ENCODE results near the gene PSMB11.

Gene PSMB11

DNA sequence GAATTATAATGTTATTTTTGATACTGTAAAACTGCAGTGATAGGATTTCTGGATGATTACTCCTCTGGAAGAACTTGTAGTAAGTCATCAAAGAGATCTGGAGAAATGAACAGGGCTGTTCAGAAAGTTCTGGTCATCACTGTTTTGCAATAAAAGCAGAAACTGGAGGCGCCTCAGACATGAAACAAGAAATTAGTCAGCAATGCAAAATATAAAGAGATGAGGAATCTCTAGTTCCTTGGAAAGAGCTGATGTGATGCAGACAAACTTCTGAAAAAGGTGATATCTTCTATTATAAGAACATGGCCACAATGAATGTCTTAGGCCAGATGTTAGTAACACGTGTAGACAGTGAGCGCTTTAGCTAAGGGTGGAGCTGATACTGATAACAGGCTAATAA lies 43.4 kb downstream of the PSMB11 start:
- POLR2A ChIA-PET (ENCODE audit: low non-redundant PET) = no interaction called here
- DNase-seq (ENCODE audit: low spot score) = no peak
- H3K27ac ChIP-seq = no peak overlapping the region
- CTCF ChIA-PET = interaction anchor here (2.5 kb wide), 1 partner anchor 17 kb away, joined by 13 read pairs; no protein-coding TSS in a partner anchor
- TF ChIP-seq, protein P1, sequence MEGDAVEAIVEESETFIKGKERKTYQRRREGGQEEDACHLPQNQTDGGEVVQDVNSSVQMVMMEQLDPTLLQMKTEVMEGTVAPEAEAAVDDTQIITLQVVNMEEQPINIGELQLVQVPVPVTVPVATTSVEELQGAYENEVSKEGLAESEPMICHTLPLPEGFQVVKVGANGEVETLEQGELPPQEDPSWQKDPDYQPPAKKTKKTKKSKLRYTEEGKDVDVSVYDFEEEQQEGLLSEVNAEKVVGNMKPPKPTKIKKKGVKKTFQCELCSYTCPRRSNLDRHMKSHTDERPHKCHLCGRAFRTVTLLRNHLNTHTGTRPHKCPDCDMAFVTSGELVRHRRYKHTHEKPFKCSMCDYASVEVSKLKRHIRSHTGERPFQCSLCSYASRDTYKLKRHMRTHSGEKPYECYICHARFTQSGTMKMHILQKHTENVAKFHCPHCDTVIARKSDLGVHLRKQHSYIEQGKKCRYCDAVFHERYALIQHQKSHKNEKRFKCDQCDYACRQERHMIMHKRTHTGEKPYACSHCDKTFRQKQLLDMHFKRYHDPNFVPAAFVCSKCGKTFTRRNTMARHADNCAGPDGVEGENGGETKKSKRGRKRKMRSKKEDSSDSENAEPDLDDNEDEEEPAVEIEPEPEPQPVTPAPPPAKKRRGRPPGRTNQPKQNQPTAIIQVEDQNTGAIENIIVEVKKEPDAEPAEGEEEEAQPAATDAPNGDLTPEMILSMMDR (conservative IDR thresholded peaks at IDR 0.05; ENCODE audit: low read depth) = no peak

DNA sequence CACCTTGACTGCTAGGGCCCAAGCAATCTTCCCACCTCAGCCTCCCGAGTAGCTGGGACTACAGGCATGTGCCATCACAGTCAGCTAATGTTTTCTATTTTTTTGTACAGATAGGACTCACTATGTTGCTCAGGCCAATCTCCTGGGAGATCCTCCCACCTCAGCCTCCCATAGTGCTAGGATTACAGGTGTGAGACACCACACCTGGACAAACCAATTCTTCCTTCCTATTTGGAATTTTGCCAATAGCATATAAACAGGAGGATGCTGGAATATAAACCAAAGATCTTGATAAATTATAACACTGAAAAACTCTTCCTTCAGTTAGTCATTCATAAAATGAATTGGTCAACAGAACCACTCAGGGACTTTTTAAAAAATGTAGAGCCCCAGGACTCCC lies 44.6 kb downstream of the PSMB11 start:
- H3K27ac ChIP-seq = no peak overlapping the region
- ChIA-PET POLR2A (ENCODE audit: low non-redundant PET) (no interaction called here), CTCF (interaction anchor here (0.6 to 2.5 kb wide), 3 partner anchors 10 to 264 kb away, joined by 3 to 13 read pairs (median 4); no protein-coding TSS in a partner anchor)
- TF ChIP-seq, protein P1 (conservative IDR thresholded peaks at IDR 0.05; ENCODE audit: low read depth) = no peak
- DNase-seq (ENCODE audit: low spot score) = no peak

DNA sequence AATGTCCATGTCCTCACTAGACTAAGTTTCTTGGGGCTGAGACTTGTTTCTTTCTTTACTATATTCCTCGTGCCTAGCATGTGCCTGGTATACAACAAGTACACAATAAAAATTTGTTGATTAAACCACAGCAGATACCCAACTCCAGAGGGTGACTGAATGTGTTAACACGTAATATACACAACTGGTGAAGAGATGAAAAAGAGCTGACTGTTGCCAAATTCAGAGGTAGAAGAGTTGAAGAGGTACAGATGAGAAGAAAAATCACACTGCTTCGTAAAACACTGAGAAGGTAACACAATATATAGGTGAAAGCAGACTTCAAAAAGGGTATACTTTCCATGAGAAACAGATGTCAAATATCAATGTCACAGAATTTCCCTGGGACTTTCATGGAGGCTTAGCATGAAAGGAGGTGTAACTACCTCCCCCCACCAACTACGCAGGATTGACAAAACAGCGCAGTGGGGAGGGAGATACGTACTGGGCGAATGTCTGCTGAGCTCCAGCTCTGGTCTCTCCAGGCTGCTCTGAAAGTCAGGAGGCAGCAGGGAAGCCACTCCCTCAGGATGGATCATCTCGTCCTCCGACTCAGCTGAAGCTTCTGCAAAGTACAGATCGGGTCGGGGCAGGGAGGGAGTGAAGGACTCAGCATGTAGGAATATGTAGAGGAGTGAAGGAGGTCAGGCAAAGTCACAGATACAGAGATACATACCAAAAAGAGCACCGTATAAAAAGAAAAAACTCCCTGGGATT lies 47.7 kb downstream of the PSMB11 start:
- ChIA-PET POLR2A (ENCODE audit: low non-redundant PET) (no interaction called here), CTCF (interaction anchor here (0.8 to 3.4 kb wide), 2 partner anchors 12 to 19 kb away, joined by 3 to 15 read pairs; no protein-coding TSS in a partner anchor)
- no peak overlapping the region for H3K27ac ChIP-seq
- TF ChIP-seq, protein P1 (conservative IDR thresholded peaks at IDR 0.05; ENCODE audit: low read depth) = no peak
- no peak for DNase-seq (ENCODE audit: low spot score)

DNA sequence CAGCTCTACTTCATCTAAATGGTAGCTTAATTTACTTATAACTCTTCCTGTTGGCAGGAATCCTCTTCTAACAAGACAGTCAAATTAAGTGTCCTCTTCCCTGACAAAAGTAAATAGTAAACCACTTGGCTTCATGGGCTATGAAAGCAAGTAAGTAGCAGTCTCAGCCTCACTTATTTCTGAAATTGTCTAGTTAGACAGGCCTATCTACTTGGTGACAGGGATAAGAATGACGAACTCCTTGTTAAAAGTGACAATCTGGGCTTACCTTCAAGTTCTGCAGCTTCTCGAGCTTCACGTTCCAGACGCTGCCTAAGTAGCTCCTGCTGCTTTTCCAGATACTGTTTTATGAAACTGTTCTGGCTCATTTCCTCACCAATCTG lies 48.2 kb downstream of the PSMB11 start:
- POLR2A ChIA-PET (ENCODE audit: low non-redundant PET) = no interaction called here
- no peak for DNase-seq (ENCODE audit: low spot score)
- TF ChIP-seq, protein P1 (conservative IDR thresholded peaks at IDR 0.05; ENCODE audit: low read depth) = no peak
- CTCF ChIA-PET = interaction anchor here (3.4 kb wide), 1 partner anchor 13 kb away, joined by 15 read pairs; no protein-coding TSS in a partner anchor
- no peak overlapping the region for H3K27ac ChIP-seq

DNA sequence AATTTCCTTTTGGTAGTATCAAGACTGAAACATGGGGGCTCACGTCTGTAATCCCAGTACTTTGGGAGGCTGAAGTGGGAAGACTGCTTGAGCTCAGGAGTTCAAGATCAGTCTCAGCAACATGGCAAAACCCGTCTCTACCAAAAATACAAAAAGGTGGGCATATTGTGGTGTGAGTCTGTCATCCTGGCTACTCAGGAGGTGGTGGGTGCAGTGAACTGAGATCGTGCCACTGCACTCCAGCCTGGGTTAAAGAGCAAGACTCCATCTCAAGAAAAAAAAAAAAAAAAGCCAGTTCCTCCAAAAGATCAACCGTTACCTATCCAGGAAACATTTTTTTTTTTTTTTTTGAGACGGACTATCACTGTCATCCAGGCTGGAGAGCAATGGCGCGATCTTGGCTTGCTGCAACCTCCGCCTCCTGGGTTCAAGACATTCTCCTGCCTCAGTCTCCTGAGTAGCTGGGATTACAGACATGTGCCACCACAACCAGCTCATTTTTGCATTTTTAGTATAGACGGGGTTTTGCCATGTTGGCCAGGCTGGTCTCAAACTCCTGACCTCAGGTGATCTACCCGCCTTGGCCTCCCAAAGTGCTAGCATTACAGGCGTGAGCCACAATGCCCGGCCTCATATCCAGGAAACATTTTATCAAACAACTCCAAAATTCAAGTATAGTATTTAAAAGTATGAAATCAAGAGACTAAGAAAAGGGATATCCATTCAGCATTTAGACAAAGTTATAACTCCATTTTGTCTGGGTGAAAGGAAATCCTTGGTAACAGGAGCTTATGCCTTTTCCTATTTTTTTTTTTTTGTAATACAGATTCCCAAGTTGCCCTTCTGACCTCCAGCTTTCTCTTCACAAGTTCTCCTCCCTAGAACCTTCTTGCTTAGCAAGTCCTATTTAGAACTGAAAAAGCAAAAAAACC lies 49.5 kb downstream of the PSMB11 start:
- H3K27ac ChIP-seq = no peak overlapping the region
- ChIA-PET POLR2A (ENCODE audit: low non-redundant PET) (no interaction called here), CTCF (interaction anchor here (0.9 to 3.4 kb wide), 3 partner anchors 10 to 14 kb away, joined by 3 to 15 read pairs (median 4); no protein-coding TSS in a partner anchor)
- TF ChIP-seq, protein P1 (conservative IDR thresholded peaks at IDR 0.05; ENCODE audit: low read depth) = no peak
- no peak for DNase-seq (ENCODE audit: low spot score)

DNA sequence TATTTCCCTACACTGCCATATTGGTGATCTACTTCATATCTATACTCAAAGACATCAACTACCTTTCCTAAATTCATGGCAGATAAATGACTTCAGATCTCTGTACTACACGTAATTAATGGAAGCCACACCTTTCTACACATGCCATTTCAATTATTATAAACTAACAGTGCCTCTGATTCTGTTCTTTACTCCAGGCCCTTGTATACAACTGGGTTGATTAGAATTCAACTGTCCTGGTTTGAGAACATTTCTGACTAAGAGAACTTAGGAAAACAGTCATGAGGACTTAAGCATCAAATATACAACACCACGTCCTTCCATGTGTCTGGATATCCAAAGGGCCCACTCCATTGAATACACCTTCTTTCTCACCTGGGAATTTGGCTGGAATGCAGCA lies 51.1 kb downstream of the PSMB11 start:
- TF ChIP-seq, protein P1 (conservative IDR thresholded peaks at IDR 0.05; ENCODE audit: low read depth) = no peak
- ChIA-PET CTCF (interaction anchor here (3.4 kb wide), 1 partner anchor 16 kb away, joined by 15 read pairs; no protein-coding TSS in a partner anchor), POLR2A (ENCODE audit: low non-redundant PET) (no interaction called here)
- no peak for DNase-seq (ENCODE audit: low spot score)
- no peak overlapping the region for H3K27ac ChIP-seq

Data from RWPE1 (cell line).